GM18499 (cell line): ENCODE results near the gene WWC2.

Experiments
- ATAC-seq: cut with Tn5 transposase; IDR thresholded peaks from one replicate; pipeline ENCODE4 v1.9.1; 2021; ENCODE audit warnings: moderate number of reproducible peaks; ENCODE audit not compliant: insufficient read depth, unreplicated experiment

Gene WWC2

GRCh38 chr4:183098723-183099536 is at the start of gene WWC2:
Gene WWC2 (plus strand): TSS chr4:183099257. CDS start chr4:183099492, 235 bp downstream.
- no peak for ATAC-seq

- ATAC-seq: no peak
These were observed 45.4 kb upstream of the WWC2 start for GRCh38 chr4:183053681-183054080.

GRCh38 chr4:183057255-183057654 is 41.8 kb upstream of the WWC2 start:
- ATAC-seq: no peak

- no peak for ATAC-seq
These were observed 39.3 kb upstream of the WWC2 start for GRCh38 chr4:183059797-183060196.

- no peak for ATAC-seq
These were observed 30.6 kb upstream of the WWC2 start for GRCh38 chr4:183068502-183068901.

- no peak for ATAC-seq
These were observed 27.8 kb upstream of the WWC2 start for GRCh38 chr4:183071222-183071621.

- no peak for ATAC-seq
These were observed 26.9 kb upstream of the WWC2 start for GRCh38 chr4:183072176-183072575.

- no peak for ATAC-seq
These were observed 25.3 kb upstream of the WWC2 start for GRCh38 chr4:183073838-183074145.

- ATAC-seq: no peak
These were observed 24.6 kb upstream of the WWC2 start for GRCh38 chr4:183074288-183074990.

GRCh38 chr4:183078634-183079033 is 20.4 kb upstream of the WWC2 start:
- no peak for ATAC-seq

GRCh38 chr4:183080372-183081115 is 18.5 kb upstream of the WWC2 start:
- ATAC-seq: no peak

- ATAC-seq: no peak
These were observed 18.0 kb upstream of the WWC2 start for GRCh38 chr4:183081116-183081469.

GRCh38 chr4:183082053-183082452 is 17.0 kb upstream of the WWC2 start:
- no peak for ATAC-seq

GRCh38 chr4:183094393-183095198 is 4.5 kb upstream of the WWC2 start:
- ATAC-seq: no peak

GRCh38 chr4:183095199-183095512 is 3.9 kb upstream of the WWC2 start:
- ATAC-seq: no peak

- ATAC-seq: no peak
These were observed 2.6 kb upstream of the WWC2 start for GRCh38 chr4:183096276-183096965.

- ATAC-seq: no peak
These were observed 1.6 kb upstream of the WWC2 start for GRCh38 chr4:183097231-183098018.

- no peak for ATAC-seq
These were observed 886 bp upstream of the WWC2 start for GRCh38 chr4:183098019-183098722.
